ENCODE measurements around the gene CALCOCO1.

CALCOCO1 gene

GRCh38 chr12:53712059-53712643 is 15.1 kb downstream of the CALCOCO1 start:
- H3K4me3 ChIP-seq (ENCODE audit: low read length) = no peak overlapping the region
- DNase-seq (ENCODE audit: low read depth) = no peak
- no peak for TF ChIP-seq CTCF (conservative IDR thresholded peaks at IDR 0.05; ENCODE audit: low read depth, low read length)

GRCh38 chr12:53710091-53710490 is 17.2 kb downstream of the CALCOCO1 start:
- no peak overlapping the region for H3K4me3 ChIP-seq (ENCODE audit: low read length)
- no peak for DNase-seq (ENCODE audit: low read depth)
- TF ChIP-seq CTCF (conservative IDR thresholded peaks at IDR 0.05; ENCODE audit: low read depth, low read length) = no peak

GRCh38 chr12:53709671-53710070 is 17.6 kb downstream of the CALCOCO1 start:
- no peak overlapping the region for H3K4me3 ChIP-seq (ENCODE audit: low read length)
- no peak for DNase-seq (ENCODE audit: low read depth)
- no peak for TF ChIP-seq CTCF (conservative IDR thresholded peaks at IDR 0.05; ENCODE audit: low read depth, low read length)

- H3K4me3 ChIP-seq (ENCODE audit: low read length) = no peak overlapping the region
- no peak for TF ChIP-seq CTCF (conservative IDR thresholded peaks at IDR 0.05; ENCODE audit: low read depth, low read length)
- no peak for DNase-seq (ENCODE audit: low read depth)
Observed at GRCh38 chr12:53706080-53706479, 21.2 kb downstream of the CALCOCO1 start.

- TF ChIP-seq CTCF (conservative IDR thresholded peaks at IDR 0.05; ENCODE audit: low read depth, low read length) = no peak
- H3K4me3 ChIP-seq (ENCODE audit: low read length) = no peak overlapping the region
- DNase-seq (ENCODE audit: low read depth) = no peak
Observed at GRCh38 chr12:53703756-53704155, 23.5 kb downstream of the CALCOCO1 start.

GRCh38 chr12:53701518-53702264 is 25.6 kb downstream of the CALCOCO1 start:
- DNase-seq (ENCODE audit: low read depth) = no peak
- TF ChIP-seq CTCF (conservative IDR thresholded peaks at IDR 0.05; ENCODE audit: low read depth, low read length) = peak; percentile 93
- no peak overlapping the region for H3K4me3 ChIP-seq (ENCODE audit: low read length)

- TF ChIP-seq CTCF (conservative IDR thresholded peaks at IDR 0.05; ENCODE audit: low read depth, low read length) = no peak
- no peak for DNase-seq (ENCODE audit: low read depth)
- no peak overlapping the region for H3K4me3 ChIP-seq (ENCODE audit: low read length)
Observed at GRCh38 chr12:53700567-53700966, 26.7 kb downstream of the CALCOCO1 start.
